Measurements from ENCODE around the gene ZMIZ1.
"Not testable (repeated sequence)": the region's sequence is repeated elsewhere in the genome, so short reads cannot be mapped to it uniquely, and the experiment has no call there.

DNA sequence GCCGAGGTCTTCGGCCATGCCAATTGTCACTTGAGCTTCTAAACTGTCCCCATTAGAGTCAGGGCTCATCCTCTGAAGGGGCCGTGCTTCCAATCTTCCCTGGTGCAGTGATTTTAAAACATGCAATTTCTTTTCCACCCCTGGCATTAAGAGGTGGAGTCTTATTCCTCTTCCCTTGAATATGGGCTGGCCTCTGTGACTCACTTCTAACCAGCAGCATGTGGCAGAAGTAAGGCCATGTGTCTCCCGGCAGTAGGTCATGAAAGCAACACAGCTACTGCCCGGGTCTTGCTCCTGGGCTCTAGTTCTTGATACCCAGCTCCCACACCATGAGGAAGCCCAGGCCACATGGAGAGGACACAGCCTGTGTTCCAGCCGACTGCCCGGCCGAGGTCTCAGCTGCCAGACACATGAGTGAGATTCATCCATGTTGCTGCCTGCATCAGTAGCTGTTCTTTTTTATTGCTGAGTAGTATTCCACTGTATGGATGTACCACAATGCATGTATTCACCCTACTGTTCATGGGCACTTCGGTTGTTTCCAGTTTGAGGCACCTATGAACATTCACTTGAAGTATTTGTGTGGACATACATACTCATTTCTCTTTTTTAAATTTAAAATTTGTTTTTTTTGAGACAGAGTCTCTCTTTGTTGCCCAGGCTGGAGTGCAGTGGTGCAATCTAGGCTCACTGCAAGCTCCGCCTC, 264.0 kb downstream of the ZMIZ1 start:
- TF ChIP-seq, protein P1, sequence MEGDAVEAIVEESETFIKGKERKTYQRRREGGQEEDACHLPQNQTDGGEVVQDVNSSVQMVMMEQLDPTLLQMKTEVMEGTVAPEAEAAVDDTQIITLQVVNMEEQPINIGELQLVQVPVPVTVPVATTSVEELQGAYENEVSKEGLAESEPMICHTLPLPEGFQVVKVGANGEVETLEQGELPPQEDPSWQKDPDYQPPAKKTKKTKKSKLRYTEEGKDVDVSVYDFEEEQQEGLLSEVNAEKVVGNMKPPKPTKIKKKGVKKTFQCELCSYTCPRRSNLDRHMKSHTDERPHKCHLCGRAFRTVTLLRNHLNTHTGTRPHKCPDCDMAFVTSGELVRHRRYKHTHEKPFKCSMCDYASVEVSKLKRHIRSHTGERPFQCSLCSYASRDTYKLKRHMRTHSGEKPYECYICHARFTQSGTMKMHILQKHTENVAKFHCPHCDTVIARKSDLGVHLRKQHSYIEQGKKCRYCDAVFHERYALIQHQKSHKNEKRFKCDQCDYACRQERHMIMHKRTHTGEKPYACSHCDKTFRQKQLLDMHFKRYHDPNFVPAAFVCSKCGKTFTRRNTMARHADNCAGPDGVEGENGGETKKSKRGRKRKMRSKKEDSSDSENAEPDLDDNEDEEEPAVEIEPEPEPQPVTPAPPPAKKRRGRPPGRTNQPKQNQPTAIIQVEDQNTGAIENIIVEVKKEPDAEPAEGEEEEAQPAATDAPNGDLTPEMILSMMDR (IDR thresholded peaks at IDR 0.05; ENCODE audit: low read depth, low read length), result not testable (repeated sequence)
- not testable (repeated sequence) for TF ChIP-seq POLR2A (IDR thresholded peaks at IDR 0.05; ENCODE audit: extremely low read depth, insufficient read length)

Data from NB4 (cell line).